IMR-90 (cell line): Measurements from ENCODE around the gene CXCR3. TPM values are rescaled to one million over a fixed set of nuclear protein-coding genes. Genes with fewer than 3 reads are reported as not detected.

Experiments used
- ATAC-seq: fragments of 200-7000 bp; cut with Tn5 transposase; 2 replicates; pipeline ENCODE4 v1.9.1; 2020; ENCODE audit warnings: low read depth, mild to moderate bottlenecking, moderate library complexity
- BruUV-seq: library from RNA; stranded (reverse); fragments of 400-500 nt; replicated peaks from 2 replicates; lab custom pipeline; 2021; lab: Mats Ljungman, UMichigan
- CTCF ChIA-PET: fragments of 300-600 bp; formaldehyde crosslinking; extraction: SDS; loops from one replicate; lab custom pipeline; 2021; ENCODE audit warnings: antibody characterized with exemption; lab: Yijun Ruan, JAX
- POLR2A ChIA-PET: fragments of 300-600 bp; sonication (Branson Sonifier 250); formaldehyde crosslinking; loops from one replicate; lab custom pipeline; 2022; ENCODE audit warnings: antibody characterized with exemption; ENCODE audit not compliant: unreplicated experiment; lab: Charles Lee
- DNase-seq: peaks from one replicate; pipeline ENCODE4 v3.0.0; 2013
- H2AFZ ChIP-seq: replicated peaks from 2 replicates; pipeline ENCODE3; 2013; ENCODE audit warnings: low read length, mild to moderate bottlenecking; ENCODE audit not compliant: poor library complexity
- H2AK5ac ChIP-seq: 2 replicates; pipeline ENCODE4 v1.6.1; 2013; ENCODE audit warnings: low read depth, low read length, inconsistent platforms
- H2AK9ac ChIP-seq: replicated peaks from 2 replicates; pipeline ENCODE3; 2013; ENCODE audit warnings: mild to moderate bottlenecking, low read depth, low read length, moderate library complexity; ENCODE audit not compliant: poor library complexity
- H2BK120ac ChIP-seq: 2 replicates; pipeline ENCODE4 v1.6.1; 2013; ENCODE audit warnings: low read depth, low read length, inconsistent platforms
- H2BK15ac ChIP-seq: 3 replicates; pipeline ENCODE4 v1.6.1; 2013; ENCODE audit warnings: low read depth, low read length, inconsistent platforms
- H2BK20ac ChIP-seq: 2 replicates; pipeline ENCODE4 v1.6.1; 2013; ENCODE audit warnings: low read depth, mild to moderate bottlenecking, inconsistent platforms, low read length, moderate library complexity
- H2BK5ac ChIP-seq: 2 replicates; pipeline ENCODE4 v1.6.1; 2013; ENCODE audit warnings: mild to moderate bottlenecking, low read depth, low read length, inconsistent platforms; ENCODE audit not compliant: poor library complexity, severe bottlenecking
- H3K14ac ChIP-seq: replicated peaks from 2 replicates; pipeline ENCODE4 v1.6.1; 2013; ENCODE audit warnings: low read depth, low read length, inconsistent platforms
- H3K18ac ChIP-seq: 2 replicates; pipeline ENCODE4 v1.6.1; 2013; ENCODE audit warnings: low read depth, low read length, control low read depth
- H3K23ac ChIP-seq: 2 replicates; pipeline ENCODE4 v1.6.1; 2013; ENCODE audit warnings: low read depth, low read length, inconsistent platforms
- H3K27ac ChIP-seq: 2 replicates; pipeline ENCODE4 v1.5.1; 2013; ENCODE audit warnings: mild to moderate bottlenecking, control low read depth, low read length; ENCODE audit not compliant: insufficient read depth
- H3K27me3 ChIP-seq: 2 replicates; pipeline ENCODE4 v1.6.1; 2013; ENCODE audit warnings: low read length; ENCODE audit not compliant: control insufficient read depth, insufficient read depth
- H3K36me3 ChIP-seq: 2 replicates; pipeline ENCODE4 v1.6.1; 2013; ENCODE audit warnings: low read length, mixed read lengths; ENCODE audit not compliant: control insufficient read depth, insufficient read depth
- H3K4ac ChIP-seq: 2 replicates; pipeline ENCODE4 v1.6.1; 2013; ENCODE audit warnings: low read depth, low read length, inconsistent platforms
- H3K4me1 ChIP-seq: 2 replicates; pipeline ENCODE4 v1.6.1; 2013; ENCODE audit warnings: low read length, mixed read lengths; ENCODE audit not compliant: control insufficient read depth, insufficient read depth
- H3K4me2 ChIP-seq: 2 replicates; pipeline ENCODE4 v1.6.1; 2013; ENCODE audit warnings: low read depth, mild to moderate bottlenecking, control low read depth, low read length, moderate library complexity
- H3K4me3 ChIP-seq: 2 replicates; pipeline ENCODE4 v1.5.1; 2013; ENCODE audit warnings: low read depth, mild to moderate bottlenecking, control low read depth, low read length, moderate library complexity; ENCODE audit not compliant: insufficient read depth
- H3K56ac ChIP-seq: 2 replicates; pipeline ENCODE4 v1.6.1; 2013; ENCODE audit warnings: low read length, inconsistent platforms; ENCODE audit not compliant: insufficient read depth; ENCODE audit errors: extremely low read depth
- H3K79me1 ChIP-seq, 2 experiments: 2 replicates each; pipeline ENCODE4 v1.6.1; 2013; ENCODE audit warnings: low read length in 2 of 2, inconsistent platforms in 1 of 2, low read depth in 1 of 2
- H3K9ac ChIP-seq: 2 replicates; pipeline ENCODE4 v1.6.1; 2013; ENCODE audit warnings: low read depth, low read length, control low read depth
- H3K9me1 ChIP-seq: 2 replicates; pipeline ENCODE4 v1.6.1; 2013; ENCODE audit warnings: low read length, inconsistent platforms; ENCODE audit not compliant: insufficient read depth
- H3K9me3 ChIP-seq: 2 replicates; pipeline ENCODE4 v1.6.1; 2013; ENCODE audit warnings: low read length; ENCODE audit not compliant: control insufficient read depth, insufficient read depth
- H4K20me1 ChIP-seq: 2 replicates; pipeline ENCODE4 v1.6.1; 2013; ENCODE audit warnings: low read length, inconsistent platforms; ENCODE audit not compliant: insufficient read depth
- H4K5ac ChIP-seq: 2 replicates; pipeline ENCODE4 v1.6.1; 2013; ENCODE audit warnings: mild to moderate bottlenecking, low read depth, low read length, control low read depth
- H4K8ac ChIP-seq, 2 experiments: 2 replicates each; pipeline ENCODE4 v1.6.1; 2013; ENCODE audit warnings: low read depth in 2 of 2, low read length in 2 of 2, control low read depth in 1 of 2, inconsistent platforms in 1 of 2
- H4K91ac ChIP-seq: 2 replicates; pipeline ENCODE4 v1.6.1; 2013; ENCODE audit warnings: low read depth, low read length, inconsistent platforms; ENCODE audit not compliant: insufficient read depth
- CTCF ChIP-seq: conservative IDR thresholded peaks from 2 replicates; pipeline ENCODE4 v1.5.1; 2012; ENCODE audit warnings: mild to moderate bottlenecking, low read depth, low read length, improper control_type of control experiment
- FOS ChIP-seq: fragments of 150-350 bp; IDR thresholded peaks from 2 replicates; pipeline ENCODE4 v1.6.1; 2016; ENCODE audit warnings: low read depth, low read length
- MAFK ChIP-seq: IDR thresholded peaks from 2 replicates; pipeline ENCODE4 v1.6.1; 2012; ENCODE audit warnings: low read depth, low read length, improper control_type of control experiment
- NFE2L2 ChIP-seq: fragments of 150-350 bp; IDR thresholded peaks from 2 replicates; pipeline ENCODE4 v1.6.1; 2016; ENCODE audit warnings: low read depth, mild to moderate bottlenecking, low read length
- POLR2A ChIP-seq: IDR thresholded peaks from 2 replicates; pipeline ENCODE4 v1.6.1; 2012; ENCODE audit warnings: mild to moderate bottlenecking, low read depth, low read length
- RCOR1 ChIP-seq: IDR thresholded peaks from 2 replicates; pipeline ENCODE4 v1.6.1; 2012; ENCODE audit warnings: mild to moderate bottlenecking, low read length, improper control_type of control experiment; ENCODE audit not compliant: insufficient replicate concordance
- WGBS, 2 experiments: methylation state at CpG; one replicate each; pipeline versions ENCODE4 v1.1.5 to v1.1.7; 2013; ENCODE audit warnings: missing lambda C conversion rate in 2 of 2; ENCODE audit not compliant: insufficient read length in 1 of 2; ENCODE audit errors: extremely low coverage in 2 of 2; 5-methylcytosine and 5-hydroxymethylcytosine counted together
- dilution Hi-C: fragments of 300-500 bp; cut with HindIII; formaldehyde crosslinking; loops from one replicate; pipeline ENCODE4 v1.14.3; 2018; ENCODE audit warnings: low sequenced_read_pairs; ENCODE audit not compliant: unreplicated experiment
- in situ Hi-C: fragments of 300-500 bp; cut with MboI; formaldehyde crosslinking; loops from 3 replicates; pipeline ENCODE4 v1.14.3; 2019; ENCODE audit warnings: low sequenced_read_pairs, inconsistent platforms, mixed read lengths
- intact Hi-C: fragments of 100-400 bp; cut with micrococcal nuclease; formaldehyde crosslinking; loops from 2 replicates; pipeline ENCODE4 v1.10.0; 2022
- polyA plus RNA-seq, 3 experiments: library from polyadenylated mRNA; depleted of rRNA; stranded (reverse); fragments of >200 nt; gene quantifications; 2 replicates each; pipeline ENCODE4 v1.2.3, GENCODE V29; 2012; ENCODE audit warnings: low replicate concordance in 1 of 3
- total RNA-seq: library from RNA; depleted of rRNA; stranded (reverse); fragments of >200 nt; gene quantifications from 2 replicates; pipeline ENCODE4 v1.2.3, GENCODE V29; 2012

The CXCR3 gene
- total and polyA plus RNA-seq, 2 of the 4 experiments (the other 2 are of a cell fraction): not detected

DNA sequence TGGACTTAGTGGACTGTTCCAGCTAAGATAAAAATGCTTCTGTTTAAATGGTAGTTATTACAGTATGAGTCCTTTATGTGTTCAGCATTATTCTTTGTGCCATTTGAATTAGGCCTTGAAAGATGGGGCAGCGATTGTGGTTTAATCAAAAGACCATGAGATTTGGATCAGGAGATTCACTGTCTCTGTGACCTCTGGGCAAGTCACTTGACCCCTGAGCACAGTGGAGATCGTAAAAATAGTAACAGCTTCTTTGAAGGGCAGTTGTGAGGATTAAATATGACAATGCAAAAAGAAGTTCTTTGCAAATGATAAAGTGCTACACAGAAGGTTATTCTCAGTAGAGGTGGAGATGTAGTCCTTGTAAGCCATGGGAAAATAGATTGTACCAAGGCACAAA, 10.8 kb downstream of the CXCR3 start:
- Histone ChIP-seq H3K9me3 (peaks cover 13% of the 10 kb centered on the region), H4K91ac (no peak overlapping the region), H3K4me2 (no peak overlapping the region), H2BK5ac (no peak overlapping the region), H2AK9ac (no peak overlapping the region), H3K4me1 (no peaks in the 10 kb centered on the region), H3K9ac (no peak overlapping the region), H2AFZ (no peak overlapping the region), H4K5ac (no peak overlapping the region), H3K27me3 (peaks cover 4% of the 10 kb centered on the region), H3K36me3 (peaks cover 41% of the 10 kb centered on the region), H3K18ac (no peak overlapping the region), H3K4ac (no peak overlapping the region), H3K23ac (no peak overlapping the region), H3K27ac (no peak overlapping the region), H3K79me1 (no peaks in the 10 kb centered on the region), H2BK15ac (no peak overlapping the region), H2BK20ac (no peak overlapping the region), H2BK120ac (no peak overlapping the region), H2AK5ac (no peak overlapping the region), H3K14ac (no peak overlapping the region), H4K8ac (no peak overlapping the region), H3K4me3 (no peak overlapping the region), H3K56ac (no peak overlapping the region), H4K20me1 (no peaks in the 10 kb centered on the region), H3K9me1 (no peaks in the 10 kb centered on the region)
- in situ Hi-C loops (no loop called here), dilution Hi-C loops (no loop called here), intact Hi-C loops (no loop called here)
- ChIA-PET CTCF (no interaction called here), POLR2A (no interaction called here)
- TF ChIP-seq MAFK (no peak), FOS (no peak), NFE2L2 (no peak), CTCF (no peak), RCOR1 (no peak), POLR2A (no peak)
- 80% methylated on average over 1 of the region's 2 CpGs; no CpG with 5 or more reads in 1 of the 2 experiments for WGBS, 2 experiments
- ATAC-seq (no peak), DNase-seq (no peak)
- BruUV-seq: no TSS peak
